Pancreas (tissue), 10 donors: Measurements from ENCODE around the gene TNRC6C. TPM values are rescaled to one million over a fixed set of nuclear protein-coding genes. Genes with fewer than 3 reads are reported as not detected.
A peak's percentile ranks its signal among the peaks of the same experiment; 100 is the strongest.

ENCODE experiments used
- ATAC-seq, 4 donors: fragments of 200-7000 bp; cut with Tn5 transposase; one replicate each; pipeline versions ENCODE4 v1.8.0 to v1.9.1; 2020; ENCODE audit warnings: mild to moderate bottlenecking in 4 of 4, moderate library complexity in 4 of 4
- DNase-seq, 6 donors: peaks; one replicate each; pipeline ENCODE4 v3.0.0-alpha.2; 2020
- FAIRE-seq: peaks from 2 replicates; lab custom pipeline; 2012; peaks lifted over from hg19 to GRCh38; lab: Jason Lieb, UNC
- H3K27ac ChIP-seq, 4 donors: fragments of 200-600 bp; sonication (generic); 1 replicate in 3 of 4; 2 replicates in 1 of 4; pipeline versions ENCODE4 v1.5.0 to v1.8.0; 2020
- H3K27me3 ChIP-seq, 4 donors: fragments of 200-600 bp; one replicate each; pipeline ENCODE4 v1.8.0; 2021
- H3K36me3 ChIP-seq, 3 donors: fragments of 200-600 bp; sonication (generic) in 1 of 3; one replicate each; pipeline versions ENCODE4 v1.5.0 to v1.8.0; 2020 to 2021
- H3K4me1 ChIP-seq, 3 donors: fragments of 200-600 bp; one replicate each; pipeline ENCODE4 v1.8.0; 2021
- H3K4me3 ChIP-seq, 4 donors: fragments of 200-600 bp; sonication (generic) in 2 of 4; one replicate each; pipeline versions ENCODE4 v1.5.0 to v1.8.0; 2020 to 2021
- H3K9me3 ChIP-seq, 4 donors: fragments of 200-600 bp; one replicate each; pipeline ENCODE4 v1.8.0; 2021
- CTCF ChIP-seq, 4 donors: fragments of 200-600 bp; sonication (generic) in 3 of 4; IDR thresholded peaks; one replicate each; pipeline versions ENCODE4 v1.5.0 to v1.8.0; 2021; ENCODE audit warnings: antibody characterized with exemption in 4 of 4
- WGBS, 2 donors: extraction: QIAGEN DNeasy Blood & Tissue Kit; methylation state at CpG; one replicate each; pipeline ENCODE4 v1.1.7; 2013; 5-methylcytosine and 5-hydroxymethylcytosine counted together
- intact Hi-C, 3 donors: fragments of 100-400 bp; cut with DNase I; formaldehyde crosslinking; loops; one replicate each; pipeline versions ENCODE4 v1.11.1 to v1.14.2; 2022
- polyA plus RNA-seq, 2 donors: library from polyadenylated mRNA; stranded (reverse); fragments of 200-250 nt; gene quantifications; one replicate each; pipeline ENCODE4 v1.2.3, GENCODE V29; 2013
- total RNA-seq, 6 donors: library from RNA; stranded (reverse); fragmentation: NEBNext Ultra II Directional in 4 of 6; extraction: Animal tissue kit (Norgen Biotek cat#: 25700) in 4 of 6; gene quantifications; one replicate each; pipeline versions ENCODE4 v1.2.1 to v1.2.4, GENCODE V29; 2021 to 2023
- donor health status: healthy with polysubstance abuse.
- donor health status: DM: no; HTN: no; CAD: no; lungs with moderate emphysema.
- donor health status: DM: no; HTN: no; CAD: no.
- donor health status: control.
- donor health status: control.
- donor health status: Bipolar disorder and iron deficiency.
- donor health status: DM: yes; HTN: yes; CAD: no.
- donor health status: DM: no; HTN: no; CAD: no.
- donor health status: DM: no; HTN: no; CAD: no.
- donor health status: DM: yes; HTN: yes; CAD: no.

Gene TNRC6C
- total and polyA plus RNA-seq, 8 donors: 4.0 to 15.5 (median 7.7) TPM

- no peak for FAIRE-seq
- 67 to 79% methylated on average over 6 of the region's 6 CpGs for WGBS, 2 donors
- H3K36me3 ChIP-seq: no peaks in the 10 kb centered on the region
- no peak overlapping the region for H3K4me3 ChIP-seq
- intact Hi-C loops: no loop called here
- H3K27me3 ChIP-seq: peaks cover 0 to 3% (median 0%) of the 10 kb centered on the region in 4 donors
- no peaks in the 10 kb centered on the region for H3K4me1 ChIP-seq
- no peak for ATAC-seq
- no peak overlapping the region for H3K27ac ChIP-seq
- TF ChIP-seq CTCF (IDR thresholded peaks at IDR 0.05): no peak
- no peaks in the 10 kb centered on the region for H3K9me3 ChIP-seq
- no peak for DNase-seq
Measured at GRCh38 chr17:77946900-77947645, 11.4 kb upstream of the TNRC6C start.

GRCh38 chr17:77948690-77949114 is 9.8 kb upstream of the TNRC6C start:
- FAIRE-seq: no peak
- WGBS, 2 donors: 12 to 17% methylated on average over 3 of the region's 3 CpGs

GRCh38 chr17:77951123-77951522 is 7.4 kb upstream of the TNRC6C start:
- no peak overlapping the region for H3K27ac ChIP-seq
- WGBS, 2 donors: 31 to 37% methylated on average over 5 of the region's 5 CpGs
- H3K9me3 ChIP-seq: no peaks in the 10 kb centered on the region
- intact Hi-C loops: no loop called here
- no peaks in the 10 kb centered on the region for H3K4me1 ChIP-seq
- H3K27me3 ChIP-seq: no peaks in the 10 kb centered on the region
- no peak for TF ChIP-seq CTCF (IDR thresholded peaks at IDR 0.05)
- no peaks in the 10 kb centered on the region for H3K36me3 ChIP-seq
- H3K4me3 ChIP-seq: no peak overlapping the region
- DNase-seq (no peak), ATAC-seq (no peak), FAIRE-seq (no peak)

More at GRCh38 chr17:77948690-77949114, 9.8 kb upstream of the TNRC6C start:
- Histone ChIP-seq H3K4me1 (no peaks in the 10 kb centered on the region), H3K4me3 (no peak overlapping the region), H3K27me3 (peaks cover 0 to 3% (median 0%) of the 10 kb centered on the region in 4 donors), H3K27ac (no peak overlapping the region), H3K36me3 (no peaks in the 10 kb centered on the region), H3K9me3 (no peaks in the 10 kb centered on the region)
- intact Hi-C loops: no loop called here
- ATAC-seq (peak in 3 of 4 donors; percentile 56 to 77 (median 66)), DNase-seq (no peak)
- no peak for TF ChIP-seq CTCF (IDR thresholded peaks at IDR 0.05)

- no peaks in the 10 kb centered on the region for H3K36me3 ChIP-seq
- no peaks in the 10 kb centered on the region for H3K27me3 ChIP-seq
- no peak overlapping the region for H3K4me3 ChIP-seq
- H3K9me3 ChIP-seq: no peaks in the 10 kb centered on the region
- no peak overlapping the region for H3K27ac ChIP-seq
- intact Hi-C loops: no loop called here
- DNase-seq: no peak
- no peak for FAIRE-seq
- no peak for TF ChIP-seq CTCF (IDR thresholded peaks at IDR 0.05)
- no peaks in the 10 kb centered on the region for H3K4me1 ChIP-seq
- 73 to 75% methylated on average over 5 of the region's 5 CpGs for WGBS, 2 donors
- ATAC-seq: no peak
Measured at GRCh38 chr17:77952368-77952767, 6.1 kb upstream of the TNRC6C start.

GRCh38 chr17:77957235-77957856 is 1.2 kb upstream of the TNRC6C start:
- peak overlapping the region in 2 of 4 donors; percentile 49 to 74 for H3K27ac ChIP-seq
- no peak for FAIRE-seq
- H3K9me3 ChIP-seq: no peaks in the 10 kb centered on the region
- DNase-seq: no peak
- H3K4me1 ChIP-seq: peaks cover 0 to 18% (median 6%) of the 10 kb centered on the region in 3 donors
- ATAC-seq: no peak
- no peaks in the 10 kb centered on the region for H3K36me3 ChIP-seq
- WGBS, 2 donors: 20 to 25% methylated on average over 24 of the region's 24 CpGs
- no peak for TF ChIP-seq CTCF (IDR thresholded peaks at IDR 0.05)
- intact Hi-C loops: no loop called here
- peak overlapping the region; percentile 53 to 78 (median 61) for H3K4me3 ChIP-seq
- H3K27me3 ChIP-seq: no peaks in the 10 kb centered on the region
